ENCODE data around the gene GMFB.

DNA sequence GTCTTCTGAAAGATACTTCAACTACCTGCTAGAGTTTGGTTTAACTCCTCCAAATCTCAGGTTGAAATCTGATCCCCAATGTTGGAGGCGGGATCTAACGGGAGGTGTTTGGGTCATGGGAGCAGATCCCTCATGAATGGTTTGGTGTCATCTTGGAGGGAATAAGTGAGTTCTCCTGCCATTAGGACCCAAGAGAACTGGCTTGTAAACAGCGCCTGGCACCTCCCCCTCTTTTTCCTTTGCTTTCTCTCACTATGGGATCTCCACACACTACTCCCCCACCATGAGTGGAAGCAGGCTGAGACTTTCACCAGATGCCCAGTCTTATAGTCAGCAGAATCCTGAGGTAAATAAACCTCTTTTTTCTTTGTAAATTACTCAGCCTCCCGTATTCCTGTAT lies 50.1 kb downstream of the GMFB start:
- TF ChIP-seq, protein P1, sequence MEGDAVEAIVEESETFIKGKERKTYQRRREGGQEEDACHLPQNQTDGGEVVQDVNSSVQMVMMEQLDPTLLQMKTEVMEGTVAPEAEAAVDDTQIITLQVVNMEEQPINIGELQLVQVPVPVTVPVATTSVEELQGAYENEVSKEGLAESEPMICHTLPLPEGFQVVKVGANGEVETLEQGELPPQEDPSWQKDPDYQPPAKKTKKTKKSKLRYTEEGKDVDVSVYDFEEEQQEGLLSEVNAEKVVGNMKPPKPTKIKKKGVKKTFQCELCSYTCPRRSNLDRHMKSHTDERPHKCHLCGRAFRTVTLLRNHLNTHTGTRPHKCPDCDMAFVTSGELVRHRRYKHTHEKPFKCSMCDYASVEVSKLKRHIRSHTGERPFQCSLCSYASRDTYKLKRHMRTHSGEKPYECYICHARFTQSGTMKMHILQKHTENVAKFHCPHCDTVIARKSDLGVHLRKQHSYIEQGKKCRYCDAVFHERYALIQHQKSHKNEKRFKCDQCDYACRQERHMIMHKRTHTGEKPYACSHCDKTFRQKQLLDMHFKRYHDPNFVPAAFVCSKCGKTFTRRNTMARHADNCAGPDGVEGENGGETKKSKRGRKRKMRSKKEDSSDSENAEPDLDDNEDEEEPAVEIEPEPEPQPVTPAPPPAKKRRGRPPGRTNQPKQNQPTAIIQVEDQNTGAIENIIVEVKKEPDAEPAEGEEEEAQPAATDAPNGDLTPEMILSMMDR (IDR thresholded peaks at IDR 0.05), result no peak
- no peak for TF ChIP-seq EP300 (IDR thresholded peaks at IDR 0.05)
